CD14-positive monocyte (primary cell): ENCODE data around the gene CNIH3. TPM values are rescaled to one million over a fixed set of nuclear protein-coding genes. Genes with fewer than 3 reads are reported as not detected.
A peak's percentile ranks its signal among the peaks of the same experiment; 100 is the strongest.

Experiments
- DNase-seq, 3 donors: peaks; one replicate each; pipeline ENCODE4 v3.0.0-alpha.2; 2011 to 2022
- H2AFZ ChIP-seq: 2 replicates; pipeline ENCODE4 v1.6.0; 2012; ENCODE audit warnings: mild to moderate bottlenecking, low read depth, low read length, inconsistent platforms; ENCODE audit not compliant: insufficient read depth, poor library complexity, severe bottlenecking
- H3K27ac ChIP-seq, 2 donors: 1 replicate in 1 of 2; 2 replicates in 1 of 2; pipeline ENCODE4 v1.5.1; 2012 to 2013; ENCODE audit warnings: low read length in 2 of 2, control low read depth in 1 of 2, inconsistent platforms in 1 of 2, low read depth in 1 of 2, mild to moderate bottlenecking in 1 of 2
- H3K27me3 ChIP-seq, 2 donors: one replicate each; pipeline versions ENCODE4 v1.6.0 to v1.6.1; 2011 to 2013; ENCODE audit warnings: low read length in 2 of 2; ENCODE audit not compliant: control insufficient read depth in 2 of 2, insufficient read depth in 2 of 2
- H3K36me3 ChIP-seq, 2 donors: replicated peaks in 1 of 2; 1 replicate in 1 of 2; 2 replicates in 1 of 2; pipeline versions ENCODE4 v1.5.1 to v1.6.1; 2012 to 2013; ENCODE audit warnings: low read length in 2 of 2, control low read depth in 1 of 2, inconsistent platforms in 1 of 2, mild to moderate bottlenecking in 1 of 2; ENCODE audit not compliant: insufficient read depth in 2 of 2, control insufficient read depth in 1 of 2
- H3K4me1 ChIP-seq, 2 donors: 1 replicate in 1 of 2; 2 replicates in 1 of 2; pipeline versions ENCODE4 v1.5.1 to v1.6.1; 2012 to 2013; ENCODE audit warnings: low read length in 2 of 2, control low read depth in 1 of 2, inconsistent platforms in 1 of 2, mild to moderate bottlenecking in 1 of 2, moderate library complexity in 1 of 2; ENCODE audit not compliant: insufficient read depth in 2 of 2, control insufficient read depth in 1 of 2
- H3K4me2 ChIP-seq: replicated peaks from 2 replicates; pipeline ENCODE3; 2012; ENCODE audit warnings: low read length, moderate library complexity, mild to moderate bottlenecking; ENCODE audit not compliant: poor library complexity, severe bottlenecking; ENCODE audit errors: extremely low read depth
- H3K4me3 ChIP-seq, 3 experiments: fragments of 200-600 bp in 1 of 3; sonication (generic) in 1 of 3; replicated peaks in 1 of 3; 1 replicate in 2 of 3; 2 replicates in 1 of 3; pipeline ENCODE4 v1.5.1; 2011 to 2013; ENCODE audit warnings: low read length in 3 of 3, mild to moderate bottlenecking in 3 of 3, control low read depth in 2 of 3, low read depth in 2 of 3, inconsistent platforms in 1 of 3, moderate library complexity in 1 of 3
- H3K79me2 ChIP-seq: 2 replicates; pipeline ENCODE4 v1.6.0; 2012; ENCODE audit warnings: mild to moderate bottlenecking, control low read depth, inconsistent platforms, low read length, moderate library complexity; ENCODE audit not compliant: insufficient read depth
- H3K9ac ChIP-seq: 2 replicates; pipeline ENCODE4 v1.6.0; 2017; ENCODE audit warnings: low read length, mild to moderate bottlenecking; ENCODE audit not compliant: insufficient read depth, poor library complexity, severe bottlenecking
- H3K9me3 ChIP-seq, 2 donors: replicated peaks in 1 of 2; 1 replicate in 1 of 2; 2 replicates in 1 of 2; pipeline versions ENCODE4 v1.5.1 to v1.6.1; 2012 to 2013; ENCODE audit warnings: low read length in 2 of 2, control low read depth in 1 of 2; ENCODE audit not compliant: control insufficient read depth in 1 of 2, insufficient read depth in 1 of 2
- H4K20me1 ChIP-seq: 2 replicates; pipeline ENCODE4 v1.6.0; 2012; ENCODE audit warnings: mild to moderate bottlenecking, low read length, control low read depth, moderate library complexity; ENCODE audit not compliant: insufficient read depth
- H3K27ac Mint-ChIP-seq, 7 donors: one replicate each; pipeline ENCODE4 v1.8.0; 2020; ENCODE audit warnings: mild to moderate bottlenecking in 7 of 7, mixed read lengths in 7 of 7, moderate library complexity in 6 of 7, inconsistent platforms in 2 of 7
- H3K27me3 Mint-ChIP-seq, 3 donors: one replicate each; pipeline ENCODE4 v1.8.0; 2021 to 2022; ENCODE audit warnings: low read depth in 3 of 3, mild to moderate bottlenecking in 3 of 3, mixed read lengths in 3 of 3, moderate library complexity in 3 of 3, inconsistent platforms in 1 of 3
- H3K36me3 Mint-ChIP-seq, 2 donors: one replicate each; pipeline ENCODE4 v1.8.0; 2020; ENCODE audit warnings: mixed read lengths in 2 of 2, inconsistent platforms in 1 of 2, mild to moderate bottlenecking in 1 of 2
- H3K4me1 Mint-ChIP-seq: one replicate; pipeline ENCODE4 v1.8.0; 2020; ENCODE audit warnings: mild to moderate bottlenecking, mixed read lengths
- H3K4me3 Mint-ChIP-seq, 2 donors: one replicate each; pipeline ENCODE4 v1.8.0; 2020; ENCODE audit warnings: mild to moderate bottlenecking in 2 of 2, mixed read lengths in 2 of 2, moderate library complexity in 1 of 2
- H3K9me3 Mint-ChIP-seq, 7 donors: one replicate each; pipeline ENCODE4 v1.8.0; 2020 to 2022; ENCODE audit warnings: mixed read lengths in 7 of 7, mild to moderate bottlenecking in 6 of 7, moderate library complexity in 6 of 7, inconsistent platforms in 2 of 7
- WGBS: methylation state at CpG from one replicate; pipeline ENCODE4 v1.1.5; 2013; ENCODE audit warnings: missing lambda C conversion rate; ENCODE audit not compliant: insufficient coverage; 5-methylcytosine and 5-hydroxymethylcytosine counted together
- intact Hi-C, 2 donors: fragments of 100-400 bp; cut with micrococcal nuclease; formaldehyde crosslinking; loops; one replicate each; pipeline versions ENCODE4 v1.15.0 to v1.15.1; 2023
- polyA plus RNA-seq, 3 donors: library from polyadenylated mRNA; depleted of rRNA in 1 of 3; unstranded in 2 of 3; stranded (reverse) in 1 of 3; fragments of 300-500 nt in 2 of 3; fragments of >200 nt in 1 of 3; fragmentation: Illumina TruSeq in 2 of 3; gene quantifications; 1 replicate in 2 of 3; 2 replicates in 1 of 3; pipeline ENCODE4 v1.2.3, GENCODE V29; 2012 to 2021
- TF ChIP-seq, protein P1 (sequence below): fragments of 200-600 bp; IDR thresholded peaks from one replicate; pipeline ENCODE4 v1.8.0; 2022; ENCODE audit warnings: antibody characterized with exemption, mild to moderate bottlenecking

Gene CNIH3
- polyA plus RNA-seq, 3 donors, result 0.37 TPM; not detected in 2

DNA sequence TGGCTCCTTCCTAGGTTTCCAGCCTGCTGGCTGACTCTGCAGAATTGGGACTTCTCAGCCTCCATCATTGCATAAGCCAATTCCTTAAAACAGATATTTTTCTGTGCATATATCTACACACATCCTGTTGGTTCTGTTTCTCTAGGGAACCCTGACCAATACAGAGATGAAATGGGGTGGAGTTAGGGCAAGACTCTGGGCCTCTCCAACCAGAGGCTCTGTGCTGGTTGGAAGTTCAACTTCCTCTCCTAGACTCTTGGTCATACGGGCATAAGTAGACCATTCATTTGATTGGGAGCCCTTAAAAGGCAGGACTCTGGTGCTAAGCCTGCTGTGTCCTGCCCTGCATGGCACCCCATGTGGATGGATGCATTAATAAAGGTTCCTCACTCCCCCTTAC, 55.0 kb downstream of the CNIH3 start:
- no peaks in the 10 kb centered on the region for H3K79me2 ChIP-seq
- no CpG with 5 or more reads among the region's 1 CpG for WGBS
- H3K4me1 Mint-ChIP-seq, result no peaks in the 10 kb centered on the region
- no peaks in the 10 kb centered on the region for H3K4me1 ChIP-seq
- H3K9ac ChIP-seq, result no peak overlapping the region
- no peaks in the 10 kb centered on the region for H3K9me3 ChIP-seq
- intact Hi-C loops, result no loop called here
- H3K27ac ChIP-seq, result no peak overlapping the region
- no peaks in the 10 kb centered on the region for H3K27me3 ChIP-seq
- no peak overlapping the region for H3K4me2 ChIP-seq
- TF ChIP-seq, protein P1, sequence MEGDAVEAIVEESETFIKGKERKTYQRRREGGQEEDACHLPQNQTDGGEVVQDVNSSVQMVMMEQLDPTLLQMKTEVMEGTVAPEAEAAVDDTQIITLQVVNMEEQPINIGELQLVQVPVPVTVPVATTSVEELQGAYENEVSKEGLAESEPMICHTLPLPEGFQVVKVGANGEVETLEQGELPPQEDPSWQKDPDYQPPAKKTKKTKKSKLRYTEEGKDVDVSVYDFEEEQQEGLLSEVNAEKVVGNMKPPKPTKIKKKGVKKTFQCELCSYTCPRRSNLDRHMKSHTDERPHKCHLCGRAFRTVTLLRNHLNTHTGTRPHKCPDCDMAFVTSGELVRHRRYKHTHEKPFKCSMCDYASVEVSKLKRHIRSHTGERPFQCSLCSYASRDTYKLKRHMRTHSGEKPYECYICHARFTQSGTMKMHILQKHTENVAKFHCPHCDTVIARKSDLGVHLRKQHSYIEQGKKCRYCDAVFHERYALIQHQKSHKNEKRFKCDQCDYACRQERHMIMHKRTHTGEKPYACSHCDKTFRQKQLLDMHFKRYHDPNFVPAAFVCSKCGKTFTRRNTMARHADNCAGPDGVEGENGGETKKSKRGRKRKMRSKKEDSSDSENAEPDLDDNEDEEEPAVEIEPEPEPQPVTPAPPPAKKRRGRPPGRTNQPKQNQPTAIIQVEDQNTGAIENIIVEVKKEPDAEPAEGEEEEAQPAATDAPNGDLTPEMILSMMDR, result no peak
- no peak overlapping the region for H3K4me3 Mint-ChIP-seq
- H3K27ac Mint-ChIP-seq, result peak overlapping the region in 1 of 7 donors; percentile 21
- H3K36me3 ChIP-seq, result no peaks in the 10 kb centered on the region
- peaks cover 0 to 2% (median 0%) of the 10 kb centered on the region in 7 donors for H3K9me3 Mint-ChIP-seq
- no peak overlapping the region for H2AFZ ChIP-seq
- no peaks in the 10 kb centered on the region for H4K20me1 ChIP-seq
- H3K4me3 ChIP-seq, result no peak overlapping the region
- no peaks in the 10 kb centered on the region for H3K36me3 Mint-ChIP-seq
- peaks cover 0 to 3% (median 0%) of the 10 kb centered on the region in 3 donors for H3K27me3 Mint-ChIP-seq
- no peak for DNase-seq

DNA sequence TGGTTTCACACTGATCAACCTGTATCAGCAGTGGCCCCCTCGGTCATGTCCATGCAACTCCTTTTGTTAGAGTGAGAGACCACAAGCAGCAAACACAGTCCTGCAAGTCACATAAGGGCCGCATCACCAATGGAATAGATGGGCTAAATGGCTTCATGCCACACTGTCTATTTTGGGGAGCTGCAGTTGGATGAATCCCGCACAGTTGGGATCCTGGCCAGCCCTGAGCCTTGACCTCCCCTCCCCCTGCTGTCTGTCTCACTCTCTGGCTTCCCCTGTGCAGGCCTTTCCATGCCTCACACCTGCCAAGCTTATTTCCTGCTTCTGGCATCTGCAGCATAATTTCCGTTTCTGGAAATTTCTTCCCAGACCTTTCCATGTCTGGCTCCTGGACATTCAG, 57.0 kb downstream of the CNIH3 start:
- Mint-ChIP-seq H3K27ac (peak overlapping the region in 1 of 7 donors; percentile 31), H3K36me3 (no peaks in the 10 kb centered on the region), H3K4me1 (no peaks in the 10 kb centered on the region), H3K4me3 (no peak overlapping the region), H3K27me3 (peaks cover 0 to 3% (median 0%) of the 10 kb centered on the region in 3 donors), H3K9me3 (peaks cover 0 to 2% (median 0%) of the 10 kb centered on the region in 7 donors)
- H3K9me3 ChIP-seq, result no peaks in the 10 kb centered on the region
- no peak overlapping the region for H3K27ac ChIP-seq
- TF ChIP-seq, protein P1, result no peak
- H2AFZ ChIP-seq, result no peak overlapping the region
- intact Hi-C loops, result no loop called here
- WGBS, result 94% methylated on average over 4 of the region's 4 CpGs
- no peak for DNase-seq
- no peak overlapping the region for H3K4me2 ChIP-seq
- H3K79me2 ChIP-seq, result no peaks in the 10 kb centered on the region
- H3K9ac ChIP-seq, result no peak overlapping the region
- no peaks in the 10 kb centered on the region for H4K20me1 ChIP-seq
- H3K4me1 ChIP-seq, result no peaks in the 10 kb centered on the region
- no peaks in the 10 kb centered on the region for H3K36me3 ChIP-seq
- H3K4me3 ChIP-seq, result no peak overlapping the region
- H3K27me3 ChIP-seq, result no peaks in the 10 kb centered on the region
